Fibroblast of lung (primary cell): ENCODE measurements around the gene TTLL7.

Experiments used
- CTCF ChIP-seq, 2 donors: IDR thresholded peaks in 1 of 2; conservative IDR thresholded peaks in 1 of 2; 1 replicate in 1 of 2; 2 replicates in 1 of 2; pipeline ENCODE4 v1.5.1; 2011 to 2012; ENCODE audit warnings: low read length in 2 of 2, control low read depth in 1 of 2, inconsistent platforms in 1 of 2, low read depth in 1 of 2, mild to moderate bottlenecking in 1 of 2
- EZH2 ChIP-seq: IDR thresholded peaks from 2 replicates; pipeline ENCODE4 v1.5.1; 2012; ENCODE audit warnings: low read length, control low read depth, mild to moderate bottlenecking; ENCODE audit errors: missing control alignments

DNA sequence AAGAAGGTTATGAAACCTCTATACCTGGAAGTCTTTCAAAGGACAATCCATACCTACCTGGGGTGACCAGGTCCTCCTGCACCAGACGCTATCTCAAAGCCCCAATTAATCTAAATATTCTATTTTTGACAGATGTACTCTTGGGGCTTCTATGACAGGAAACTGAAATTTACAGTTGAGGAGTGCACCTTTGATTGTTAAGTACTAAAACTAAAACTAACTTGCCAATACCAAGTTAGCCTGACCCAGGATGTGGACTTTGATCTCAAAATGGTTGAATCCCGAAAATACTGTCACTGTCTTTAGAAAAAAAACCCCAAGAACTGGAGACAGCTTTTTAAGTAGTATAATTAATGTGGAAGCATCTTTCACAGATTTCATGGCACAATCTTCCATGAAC is 162.4 kb downstream of the TTLL7 start:
- TF ChIP-seq CTCF (conservative IDR thresholded peaks at IDR 0.05 in 1 of 2, IDR thresholded peaks at IDR 0.05 in 1 of 2; ENCODE audit: low read depth in 1 of 2, low read length in 2 of 2): no peak
- TF ChIP-seq EZH2: no peak
